Spleen (tissue), 11 donors: Measurements from ENCODE around the gene PTPRK. TPM values are rescaled to one million over a fixed set of nuclear protein-coding genes. Genes with fewer than 3 reads are reported as not detected.

Experiments
- DNase-seq: peaks from one replicate; pipeline ENCODE4 v3.0.0-alpha.2; 2020
- H3K27ac ChIP-seq, 8 donors: fragments of 200-600 bp; sonication (generic) in 7 of 8; 1 replicate in 4 of 8; 2 replicates in 4 of 8; pipeline versions ENCODE4 v1.5.0 to v1.8.0; 2016 to 2021; ENCODE audit warnings: inconsistent platforms in 4 of 8, mild to moderate bottlenecking in 4 of 8, moderate library complexity in 1 of 8
- H3K27me3 ChIP-seq, 7 donors: fragments of 200-600 bp; sonication (generic) in 6 of 7; replicated peaks in 1 of 7; 1 replicate in 4 of 7; 2 replicates in 3 of 7; pipeline versions ENCODE4 v1.5.0 to v1.8.0; 2016 to 2021; ENCODE audit warnings: inconsistent platforms in 3 of 7, mild to moderate bottlenecking in 1 of 7
- H3K36me3 ChIP-seq, 6 donors: fragments of 200-600 bp; sonication (generic) in 5 of 6; 1 replicate in 4 of 6; 2 replicates in 2 of 6; pipeline versions ENCODE4 v1.5.0 to v1.8.0; 2016 to 2021; ENCODE audit warnings: inconsistent platforms in 2 of 6
- H3K4me1 ChIP-seq, 6 donors: fragments of 200-600 bp; sonication (generic) in 5 of 6; 1 replicate in 3 of 6; 2 replicates in 3 of 6; pipeline versions ENCODE4 v1.5.0 to v1.8.0; 2016 to 2021; ENCODE audit warnings: inconsistent platforms in 3 of 6
- H3K4me3 ChIP-seq, 8 donors: fragments of 200-600 bp; sonication (generic) in 7 of 8; 1 replicate in 4 of 8; 2 replicates in 4 of 8; pipeline versions ENCODE4 v1.5.0 to v1.8.0; 2016 to 2021; ENCODE audit warnings: inconsistent platforms in 4 of 8, mild to moderate bottlenecking in 4 of 8, moderate library complexity in 2 of 8
- H3K9me3 ChIP-seq, 8 donors: fragments of 200-600 bp; sonication (generic) in 7 of 8; 1 replicate in 4 of 8; 2 replicates in 4 of 8; pipeline versions ENCODE4 v1.5.0 to v1.8.0; 2016 to 2021; ENCODE audit warnings: inconsistent platforms in 4 of 8
- CTCF ChIP-seq, 11 experiments: fragments of 200-600 bp in 7 of 11; fragments of 450-650 bp in 4 of 11; sonication (generic) in 4 of 11; IDR thresholded peaks in 8 of 11; conservative IDR thresholded peaks in 3 of 11; 1 replicate in 7 of 11; 2 replicates in 4 of 11; pipeline versions ENCODE4 v1.4.0 to v1.8.0; 2016 to 2021; ENCODE audit warnings: antibody characterized with exemption in 11 of 11, inconsistent platforms in 4 of 11, mild to moderate bottlenecking in 1 of 11
- POLR2A ChIP-seq, 3 donors: fragments of 450-650 bp; IDR thresholded peaks; one replicate each; pipeline ENCODE4 v1.5.1; 2017; ENCODE audit warnings: antibody characterized with exemption in 3 of 3, mild to moderate bottlenecking in 1 of 3
- POLR2AphosphoS5 ChIP-seq, 3 donors: sonication (generic); formaldehyde crosslinking; IDR thresholded peaks; one replicate each; pipeline ENCODE4 v1.5.1; 2017; ENCODE audit warnings: antibody characterized with exemption in 3 of 3
- WGBS, 5 donors: extraction: QIAGEN DNeasy Blood & Tissue Kit in 3 of 5; methylation state at CpG; one replicate each; pipeline versions ENCODE4 v1.1.5 to v1.1.7; 2013 to 2018; 5-methylcytosine and 5-hydroxymethylcytosine counted together
- intact Hi-C: fragments of 100-400 bp; cut with DNase I; formaldehyde crosslinking; loops from one replicate; pipeline ENCODE4 v1.15.0; 2023; ENCODE audit warnings: low total_unique reads
- polyA plus RNA-seq, 3 donors: library from polyadenylated mRNA; stranded (reverse); fragments of 200-250 nt; gene quantifications; one replicate each; pipeline ENCODE4 v1.2.1, GENCODE V29; 2013
- total RNA-seq, 7 donors: library from RNA; depleted of rRNA in 3 of 7; stranded (reverse); fragments of >200 nt in 3 of 7; fragmentation: NEBNext Ultra II Directional in 4 of 7; extraction: Animal tissue kit (Norgen Biotek cat#: 25700) in 4 of 7; gene quantifications; one replicate each; pipeline versions ENCODE4 v1.1.0 to v1.2.1, GENCODE V29; 2016 to 2021
- donor health status: healthy with polysubstance abuse.
- donor health status: DM: no; HTN: no; CAD: no; lungs with moderate emphysema.
- donor health status: DM: no; HTN: no; CAD: no.
- donor health status: Bipolar disorder and iron deficiency.
- donor health status: healthy.
- donor health status: DM: no; HTN: no; CAD: no.
- donor health status: DM: yes; HTN: yes; CAD: no.

The PTPRK gene
- total and polyA plus RNA-seq, 10 donors = 3.3 to 67.8 (median 34.0) TPM

- peaks cover 0 to 35% (median 25%) of the 10 kb centered on the region in 6 donors for H3K4me1 ChIP-seq
- H3K27me3 ChIP-seq = peaks cover 0 to 71% (median 24%) of the 10 kb centered on the region in 7 donors
- peak; percentile 78 for DNase-seq
- WGBS, 5 donors = 1 to 4% (median 2%) methylated on average over 37 to 39 of the region's 39 CpGs
- TF ChIP-seq POLR2AphosphoS5 (IDR thresholded peaks at IDR 0.05) = no peak
- no peak for TF ChIP-seq POLR2A (IDR thresholded peaks at IDR 0.05)
- TF ChIP-seq CTCF (IDR thresholded peaks at IDR 0.05 in 8 of 11, conservative IDR thresholded peaks at IDR 0.05 in 3 of 11) = no peak
- H3K9me3 ChIP-seq = no peaks in the 10 kb centered on the region
- intact Hi-C loops = no loop called here
- H3K27ac ChIP-seq = peak overlapping the region; percentile 61 to 91 (median 86)
- peak overlapping the region; percentile 51 to 81 (median 61) for H3K4me3 ChIP-seq
- no peaks in the 10 kb centered on the region for H3K36me3 ChIP-seq
Observed at GRCh38 chr6:128519931-128520435, 416 bp downstream of the PTPRK start.

- Histone ChIP-seq H3K36me3 (no peaks in the 10 kb centered on the region), H3K27ac (peak overlapping the region; percentile 61 to 91 (median 86)), H3K4me3 (peak overlapping the region; percentile 51 to 81 (median 61)), H3K27me3 (peaks cover 0 to 65% (median 24%) of the 10 kb centered on the region in 7 donors), H3K4me1 (peaks cover 0 to 35% (median 25%) of the 10 kb centered on the region in 6 donors), H3K9me3 (no peaks in the 10 kb centered on the region)
- WGBS, 5 donors = 1 to 3% (median 1%) methylated on average over 42 to 46 of the region's 46 CpGs
- DNase-seq = peak; percentile 70
- TF ChIP-seq POLR2AphosphoS5 (IDR thresholded peaks at IDR 0.05) (no peak), POLR2A (IDR thresholded peaks at IDR 0.05) (no peak), CTCF (IDR thresholded peaks at IDR 0.05 in 8 of 11, conservative IDR thresholded peaks at IDR 0.05 in 3 of 11) (no peak)
- intact Hi-C loops = no loop called here
Observed at GRCh38 chr6:128519132-128519930, 1.1 kb downstream of the PTPRK start.

GRCh38 chr6:128518434-128519131 is 1.8 kb downstream of the PTPRK start:
- peak overlapping the region; percentile 51 to 81 (median 61) for H3K4me3 ChIP-seq
- H3K9me3 ChIP-seq = no peaks in the 10 kb centered on the region
- TF ChIP-seq CTCF (IDR thresholded peaks at IDR 0.05 in 8 of 11, conservative IDR thresholded peaks at IDR 0.05 in 3 of 11) (no peak), POLR2A (IDR thresholded peaks at IDR 0.05) (no peak)
- peaks cover 0 to 64% (median 24%) of the 10 kb centered on the region in 7 donors for H3K27me3 ChIP-seq
- WGBS, 5 donors = 22 to 26% (median 24%) methylated on average over 21 of the region's 21 CpGs
- H3K36me3 ChIP-seq = no peaks in the 10 kb centered on the region
- no peak for DNase-seq
- peaks cover 0 to 35% (median 25%) of the 10 kb centered on the region in 6 donors for H3K4me1 ChIP-seq
- intact Hi-C loops = no loop called here
- H3K27ac ChIP-seq = no peak overlapping the region

- 86 to 94% (median 90%) methylated on average over 2 of the region's 2 CpGs for WGBS, 5 donors
- intact Hi-C loops = no loop called here
- Histone ChIP-seq H3K27me3 (peaks cover 0 to 54% (median 24%) of the 10 kb centered on the region in 7 donors), H3K4me1 (peaks cover 0 to 35% (median 25%) of the 10 kb centered on the region in 6 donors), H3K4me3 (no peak overlapping the region), H3K9me3 (no peaks in the 10 kb centered on the region), H3K36me3 (no peaks in the 10 kb centered on the region), H3K27ac (no peak overlapping the region)
- DNase-seq = no peak
- no peak for TF ChIP-seq POLR2A (IDR thresholded peaks at IDR 0.05)
- TF ChIP-seq CTCF (IDR thresholded peaks at IDR 0.05 in 8 of 11, conservative IDR thresholded peaks at IDR 0.05 in 3 of 11) = no peak
- no peak for TF ChIP-seq POLR2AphosphoS5 (IDR thresholded peaks at IDR 0.05)
Observed at GRCh38 chr6:128517124-128517523, 3.3 kb downstream of the PTPRK start.
